T-helper 17 cell (primary cell): ENCODE data around the gene FUZ. TPM values are rescaled to one million over a fixed set of nuclear protein-coding genes. Genes with fewer than 3 reads are reported as not detected.

ENCODE experiments used
- ATAC-seq: fragments of 150-1000 bp; cut with Tn5 transposase; 2 replicates; pipeline ENCODE4 v1.10.0; 2021; ENCODE audit warnings: mild to moderate bottlenecking, moderate library complexity
- DNase-seq, 3 donors: peaks; one replicate each; pipeline versions ENCODE4 v3.0.0 to v3.0.0-alpha.2; 2020 to 2021
- H3K9me3 ChIP-seq: one replicate; pipeline ENCODE4 v1.7.0; 2013; ENCODE audit warnings: low read length, mild to moderate bottlenecking; ENCODE audit not compliant: control insufficient read depth, poor library complexity, severe bottlenecking
- H3K27ac Mint-ChIP-seq: one replicate; pipeline ENCODE4 v1.8.0; 2022; ENCODE audit warnings: mild to moderate bottlenecking, moderate library complexity, mixed read lengths
- H3K27me3 Mint-ChIP-seq: one replicate; pipeline ENCODE4 v1.8.0; 2022; ENCODE audit warnings: mixed read lengths
- H3K36me3 Mint-ChIP-seq: one replicate; pipeline ENCODE4 v1.8.0; 2022; ENCODE audit warnings: low read depth, mixed read lengths
- H3K4me1 Mint-ChIP-seq: one replicate; pipeline ENCODE4 v1.8.0; 2022; ENCODE audit warnings: mild to moderate bottlenecking, mixed read lengths
- H3K4me3 Mint-ChIP-seq: one replicate; pipeline ENCODE4 v1.8.0; 2022; ENCODE audit warnings: mild to moderate bottlenecking, moderate library complexity, mixed read lengths
- total RNA-seq, 4 donors: library from RNA in 2 of 4; stranded (reverse) in 2 of 4; gene quantifications; one replicate each; pipeline ENCODE4 v1.2.3 and lab custom pipeline; 2022 to 2026

Gene FUZ
- total RNA-seq, 2 donors from 2014 or later: 29.4 to 30.7 TPM

DNA sequence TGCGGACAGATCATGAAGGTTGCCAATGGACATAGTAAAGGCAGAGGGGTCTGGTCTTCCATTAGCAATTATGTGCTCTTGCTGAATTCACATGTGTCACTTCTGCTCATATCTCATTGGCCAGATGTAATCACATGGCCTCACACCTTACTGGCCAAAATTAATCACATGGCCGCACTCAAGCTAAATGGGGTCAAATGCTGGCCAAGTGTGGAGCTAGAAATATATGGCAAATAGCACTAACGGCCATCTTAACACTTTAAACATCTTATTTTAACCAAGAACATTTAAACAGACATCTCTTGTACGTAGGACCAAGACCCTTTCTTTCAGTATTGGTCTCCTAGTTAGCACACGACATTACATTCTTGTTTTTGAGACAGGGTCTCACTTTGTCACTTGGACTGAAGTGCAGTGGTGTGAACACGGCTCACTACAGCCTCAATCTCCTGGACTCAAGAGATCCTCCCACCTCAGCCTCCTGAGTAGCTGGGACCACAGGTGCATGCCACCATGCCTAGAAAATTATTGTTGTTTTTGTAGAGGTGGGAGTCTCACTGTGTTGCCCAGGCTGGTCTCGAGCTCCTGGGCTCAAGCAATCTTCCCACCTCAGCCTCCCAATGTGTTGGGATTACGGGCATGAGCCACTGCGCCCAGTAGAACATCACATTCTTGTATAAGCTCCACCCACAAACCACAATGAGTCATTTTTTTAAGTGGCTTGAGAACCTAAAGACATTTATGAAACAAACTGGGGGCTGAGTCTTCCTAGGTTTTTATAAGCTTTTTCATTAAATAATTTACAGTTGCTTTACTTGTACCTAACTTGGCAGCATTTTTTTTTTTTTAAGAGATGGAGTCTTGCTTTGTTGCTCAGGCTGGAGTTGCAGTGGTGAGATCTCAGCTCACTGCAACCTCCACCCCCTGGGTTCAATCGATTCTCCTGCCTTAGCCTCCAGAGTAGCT is 34.9 kb upstream of the FUZ start:
- no peaks in the 10 kb centered on the region for H3K9me3 ChIP-seq
- H3K27ac Mint-ChIP-seq: no peak overlapping the region
- peaks cover 16% of the 10 kb centered on the region for H3K4me1 Mint-ChIP-seq
- no peaks in the 10 kb centered on the region for H3K27me3 Mint-ChIP-seq
- ATAC-seq (no peak), DNase-seq (no peak)
- no peak overlapping the region for H3K4me3 Mint-ChIP-seq
- H3K36me3 Mint-ChIP-seq: no peaks in the 10 kb centered on the region

DNA sequence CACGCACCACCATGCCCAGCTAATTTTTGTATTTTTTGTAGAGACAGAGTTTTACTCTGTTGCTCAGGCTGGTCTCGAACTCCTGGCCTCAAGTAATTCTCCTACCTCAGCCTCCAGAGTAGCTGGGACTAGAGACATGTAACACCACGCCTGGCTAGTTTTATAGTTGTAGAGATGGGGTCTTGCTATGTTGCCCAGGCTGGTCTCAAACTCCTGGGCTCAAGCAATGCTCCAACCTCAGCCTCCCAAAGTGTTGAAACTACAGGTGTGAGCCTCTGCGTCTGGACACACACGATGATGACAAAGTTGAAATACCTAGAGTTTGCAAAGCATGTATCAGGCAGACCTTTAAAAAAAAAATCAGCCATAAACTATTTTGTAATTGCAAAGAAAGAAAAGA is 33.3 kb upstream of the FUZ start:
- Mint-ChIP-seq H3K27ac (no peak overlapping the region), H3K4me3 (no peak overlapping the region), H3K36me3 (no peaks in the 10 kb centered on the region)

DNA sequence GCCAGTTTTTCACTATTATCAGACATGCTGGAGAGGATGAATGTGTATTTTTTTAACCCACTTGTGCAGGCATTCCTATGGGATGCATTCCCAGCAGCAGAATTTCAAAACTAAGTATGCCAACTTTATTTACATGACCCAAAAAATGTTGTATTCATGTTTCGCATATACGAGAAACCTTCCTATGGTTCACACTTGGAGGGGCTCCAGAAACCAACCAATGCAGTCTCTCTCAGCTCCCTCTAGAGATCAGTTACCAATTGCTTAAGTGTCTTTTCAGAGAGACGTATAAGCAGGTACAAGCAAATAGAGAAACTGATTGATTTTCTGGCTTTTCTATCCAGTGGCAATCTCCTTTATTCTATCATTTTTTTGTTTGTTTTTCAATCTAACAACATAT is 32.3 kb upstream of the FUZ start:
- ATAC-seq: no peak
- Mint-ChIP-seq H3K4me1 (peaks cover 10% of the 10 kb centered on the region), H3K27ac (no peak overlapping the region), H3K36me3 (no peaks in the 10 kb centered on the region), H3K27me3 (no peaks in the 10 kb centered on the region), H3K4me3 (no peak overlapping the region)
- DNase-seq: no peak
- no peaks in the 10 kb centered on the region for H3K9me3 ChIP-seq

More for the DNA sequence above, 33.3 kb upstream of the FUZ start:
- ATAC-seq (no peak), DNase-seq (no peak)
- H3K27me3 Mint-ChIP-seq: no peaks in the 10 kb centered on the region
- no peaks in the 10 kb centered on the region for H3K9me3 ChIP-seq
- peaks cover 7% of the 10 kb centered on the region for H3K4me1 Mint-ChIP-seq

DNA sequence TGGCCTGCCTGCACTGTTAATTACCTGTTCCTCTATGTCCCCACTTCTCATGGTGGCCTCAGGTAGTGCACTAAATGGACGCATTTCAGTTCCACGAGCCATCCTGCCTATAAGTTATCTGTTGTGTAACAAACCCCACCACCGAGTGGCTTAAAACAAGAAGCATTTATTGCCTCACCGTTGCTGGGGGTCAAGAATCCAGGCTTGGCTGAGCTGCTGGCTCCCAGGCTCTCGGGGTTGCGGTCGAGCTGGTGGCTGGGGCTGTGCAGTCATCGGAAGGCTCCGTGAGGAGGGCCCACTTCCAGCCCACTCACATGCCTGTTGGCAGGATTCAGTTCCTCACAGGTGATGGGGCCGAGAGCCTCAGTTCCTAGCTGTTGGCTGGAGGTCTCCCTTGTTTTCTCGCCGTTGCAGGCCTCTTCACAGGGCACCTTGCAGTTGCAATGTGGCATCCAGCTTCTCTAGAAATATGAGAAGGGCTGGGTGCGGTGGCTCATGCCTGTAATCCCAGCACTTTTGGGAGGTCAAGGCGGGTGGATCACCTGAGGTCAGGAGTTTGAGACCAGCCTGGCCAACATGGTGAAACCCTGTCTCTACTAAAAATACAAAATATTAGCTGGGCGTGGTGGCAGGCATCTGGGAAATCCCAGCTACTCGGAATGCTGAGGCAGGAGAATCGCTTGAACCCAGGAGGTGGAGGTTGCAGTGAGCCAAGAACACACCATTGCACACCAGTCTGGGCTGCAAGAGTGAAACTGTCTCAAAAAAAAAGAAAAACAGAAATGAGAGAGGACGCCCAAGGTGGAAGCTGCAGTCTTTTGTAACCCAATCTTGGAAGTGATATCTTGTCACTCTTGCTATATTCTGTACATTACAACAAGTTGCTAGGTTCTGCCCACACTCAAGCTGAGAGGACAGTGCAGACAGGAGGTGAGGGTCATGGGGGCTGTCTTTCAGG is 31.3 kb upstream of the FUZ start:
- Mint-ChIP-seq H3K36me3 (no peaks in the 10 kb centered on the region), H3K4me3 (no peak overlapping the region), H3K4me1 (peaks cover 4% of the 10 kb centered on the region), H3K27me3 (no peaks in the 10 kb centered on the region), H3K27ac (no peak overlapping the region)
- no peak for ATAC-seq
- no peak for DNase-seq
- H3K9me3 ChIP-seq: no peaks in the 10 kb centered on the region

DNA sequence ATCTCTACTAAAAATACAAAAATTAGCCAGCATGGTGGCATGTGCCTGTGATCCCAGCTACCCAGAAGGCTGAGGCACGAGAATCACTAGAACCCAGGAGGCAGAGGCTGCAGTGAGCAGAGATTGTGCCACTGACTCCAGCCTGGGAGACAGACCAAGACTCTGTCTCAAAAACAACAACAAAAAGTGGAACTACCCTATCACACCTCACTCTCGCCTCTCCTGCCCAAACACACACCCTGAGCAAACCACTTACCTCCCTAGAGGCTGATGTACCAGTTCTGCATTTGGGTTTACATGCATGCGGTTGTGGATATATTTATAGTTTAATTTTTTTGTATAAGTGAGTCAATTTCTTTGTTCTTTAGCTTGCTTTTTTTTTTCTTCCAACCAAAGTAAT is 30.2 kb upstream of the FUZ start:
- H3K27ac Mint-ChIP-seq: no peak overlapping the region
- peak; percentile 70 for ATAC-seq
- no peaks in the 10 kb centered on the region for H3K9me3 ChIP-seq
- no peak for DNase-seq
- peaks cover 6% of the 10 kb centered on the region for H3K36me3 Mint-ChIP-seq
- H3K27me3 Mint-ChIP-seq: no peaks in the 10 kb centered on the region
- no peak overlapping the region for H3K4me3 Mint-ChIP-seq
- peaks cover 4% of the 10 kb centered on the region for H3K4me1 Mint-ChIP-seq

DNA sequence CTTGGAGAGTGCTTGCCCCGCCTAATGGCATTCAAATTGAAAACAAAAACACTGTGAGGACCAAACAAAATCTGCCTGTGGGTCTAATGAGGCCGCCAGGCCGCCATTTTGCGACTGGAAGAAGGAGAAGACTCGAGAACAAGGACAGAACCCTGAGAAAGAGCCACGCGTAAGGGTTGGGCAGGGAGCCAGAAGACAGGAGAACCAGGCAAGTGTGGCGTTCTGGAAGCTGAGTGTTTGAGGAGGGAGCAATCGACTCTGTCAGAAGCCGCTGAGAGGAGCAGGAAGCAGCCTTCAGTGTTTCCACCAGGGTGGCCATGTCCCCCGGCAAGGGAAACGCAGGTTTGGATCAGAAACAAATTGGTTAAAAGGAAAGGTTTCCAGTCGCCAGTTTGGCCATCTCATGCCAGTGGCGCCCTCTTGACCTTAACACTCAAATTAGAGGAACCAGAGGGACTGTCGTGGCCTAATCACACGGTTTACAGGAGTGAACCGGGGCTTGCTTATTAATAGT is 27.7 kb upstream of the FUZ start:
- DNase-seq (no peak), ATAC-seq (no peak)
- H3K36me3 Mint-ChIP-seq: peaks cover 9% of the 10 kb centered on the region
- no peaks in the 10 kb centered on the region for H3K9me3 ChIP-seq
- peak overlapping the region; percentile 24 for H3K27ac Mint-ChIP-seq
- H3K4me1 Mint-ChIP-seq: peaks cover 2% of the 10 kb centered on the region
- no peaks in the 10 kb centered on the region for H3K27me3 Mint-ChIP-seq
- no peak overlapping the region for H3K4me3 Mint-ChIP-seq

DNA sequence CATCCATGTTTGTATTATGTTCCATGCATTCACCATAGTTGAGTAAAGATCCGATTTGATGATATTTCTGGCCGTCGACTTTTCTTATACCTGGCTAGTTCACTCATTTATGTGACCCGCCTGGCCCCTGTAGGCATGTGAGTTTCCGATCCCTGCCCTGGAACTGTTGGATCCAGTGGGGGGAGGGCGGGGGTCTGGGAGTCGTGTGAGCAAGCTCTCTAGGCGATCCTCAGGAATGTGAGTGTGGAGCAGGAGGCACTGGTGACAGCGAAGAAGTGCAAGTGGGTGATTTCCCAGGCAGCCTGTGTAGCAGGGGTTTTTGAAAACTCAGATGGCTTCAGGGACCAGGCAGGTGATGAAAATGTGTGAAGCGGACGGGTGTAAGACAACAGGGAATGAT is 27.2 kb upstream of the FUZ start:
- Mint-ChIP-seq H3K4me1 (peaks cover 2% of the 10 kb centered on the region), H3K4me3 (no peak overlapping the region), H3K36me3 (peaks cover 9% of the 10 kb centered on the region), H3K27me3 (no peaks in the 10 kb centered on the region), H3K27ac (peak overlapping the region; percentile 8)
- ATAC-seq: no peak
- H3K9me3 ChIP-seq: no peaks in the 10 kb centered on the region
- no peak for DNase-seq

DNA sequence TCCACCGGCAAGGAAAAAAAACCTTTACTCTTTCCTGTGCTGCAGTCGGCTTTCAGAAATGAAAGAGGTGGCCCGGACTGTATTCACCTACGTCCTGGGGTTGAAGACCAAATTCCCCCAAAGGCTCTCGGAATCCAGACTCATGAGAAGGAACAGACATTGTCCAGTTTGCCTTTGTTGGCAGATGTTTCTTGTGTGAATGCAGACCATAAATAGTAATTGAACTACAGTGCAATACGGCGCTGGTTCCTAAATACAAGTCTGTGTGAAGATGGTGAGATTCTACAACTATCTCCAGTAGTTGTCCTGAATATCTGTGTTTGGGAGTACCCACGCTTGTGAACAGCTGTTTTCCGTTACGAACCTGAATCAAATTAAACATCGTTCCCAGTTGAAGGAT is 26.6 kb upstream of the FUZ start:
- no peaks in the 10 kb centered on the region for H3K27me3 Mint-ChIP-seq
- H3K36me3 Mint-ChIP-seq: peaks cover 13% of the 10 kb centered on the region
- no peak overlapping the region for H3K4me3 Mint-ChIP-seq
- peaks cover 3% of the 10 kb centered on the region for H3K4me1 Mint-ChIP-seq
- peak overlapping the region; percentile 8 for H3K27ac Mint-ChIP-seq
- ATAC-seq: no peak
- DNase-seq: no peak
- no peaks in the 10 kb centered on the region for H3K9me3 ChIP-seq

DNA sequence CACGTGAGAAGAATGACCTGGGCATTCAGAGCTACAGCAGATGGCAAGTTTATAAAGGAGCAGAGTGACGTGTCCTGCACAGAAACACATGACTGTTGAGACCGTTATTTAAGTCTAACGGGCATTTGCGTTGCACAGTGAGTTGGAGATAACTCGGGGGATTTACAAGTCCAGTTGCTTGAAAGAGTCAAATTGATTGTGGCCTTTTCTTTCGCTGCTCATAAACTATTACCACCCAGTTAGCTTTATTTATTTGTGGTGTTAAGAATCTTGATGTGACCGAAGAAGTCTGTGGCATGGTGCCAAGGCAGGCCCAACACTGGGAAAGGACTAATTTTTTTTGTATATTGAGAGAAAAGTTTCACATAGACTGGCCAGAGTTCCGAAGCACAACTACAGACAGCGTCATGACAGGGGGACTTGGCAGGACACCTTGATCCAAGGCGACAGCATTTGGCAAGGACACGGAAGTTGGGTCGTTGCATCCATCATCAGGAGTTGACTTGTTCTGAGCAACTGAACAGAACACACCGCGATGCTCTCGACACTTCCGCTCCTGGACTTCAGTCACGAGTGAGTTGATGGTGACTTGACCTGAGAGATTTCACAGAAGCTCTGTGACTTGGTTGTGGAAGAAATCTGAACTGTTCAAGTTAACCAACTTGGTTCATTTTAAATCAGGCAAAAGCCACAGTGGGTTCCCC is 25.9 kb upstream of the FUZ start:
- H3K36me3 Mint-ChIP-seq: peaks cover 14% of the 10 kb centered on the region
- peaks cover 4% of the 10 kb centered on the region for H3K4me1 Mint-ChIP-seq

DNA sequence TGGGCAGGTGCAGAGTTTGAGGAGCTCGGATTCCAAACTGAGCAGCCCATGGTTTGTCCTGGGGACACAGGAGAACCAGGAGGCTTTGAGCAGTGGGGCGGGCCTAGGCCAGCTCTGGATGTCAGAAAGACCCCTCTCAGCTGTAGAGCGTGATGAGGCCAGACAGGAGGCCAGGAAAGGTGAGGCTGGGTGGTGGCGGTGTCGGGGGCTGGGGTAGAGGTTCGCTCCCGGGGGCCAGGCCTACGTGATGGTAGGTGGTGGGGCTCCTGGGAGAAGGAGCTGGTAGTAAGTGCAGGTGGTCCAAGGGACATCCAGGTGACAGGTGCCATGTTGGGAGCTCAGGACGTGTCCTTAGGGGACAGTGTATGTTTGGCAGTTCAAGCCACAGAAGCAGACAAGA is 24.3 kb upstream of the FUZ start:
- H3K9me3 ChIP-seq: no peaks in the 10 kb centered on the region
- ATAC-seq (no peak), DNase-seq (no peak)
- no peaks in the 10 kb centered on the region for H3K27me3 Mint-ChIP-seq
- H3K4me3 Mint-ChIP-seq: no peak overlapping the region
- peaks cover 5% of the 10 kb centered on the region for H3K4me1 Mint-ChIP-seq
- peaks cover 14% of the 10 kb centered on the region for H3K36me3 Mint-ChIP-seq
- H3K27ac Mint-ChIP-seq: peak overlapping the region; percentile 85

More for the DNA sequence above, 25.9 kb upstream of the FUZ start:
- DNase-seq (no peak), ATAC-seq (no peak)
- H3K9me3 ChIP-seq: no peaks in the 10 kb centered on the region
- no peak overlapping the region for H3K27ac Mint-ChIP-seq
- H3K4me3 Mint-ChIP-seq: no peak overlapping the region
- no peaks in the 10 kb centered on the region for H3K27me3 Mint-ChIP-seq

DNA sequence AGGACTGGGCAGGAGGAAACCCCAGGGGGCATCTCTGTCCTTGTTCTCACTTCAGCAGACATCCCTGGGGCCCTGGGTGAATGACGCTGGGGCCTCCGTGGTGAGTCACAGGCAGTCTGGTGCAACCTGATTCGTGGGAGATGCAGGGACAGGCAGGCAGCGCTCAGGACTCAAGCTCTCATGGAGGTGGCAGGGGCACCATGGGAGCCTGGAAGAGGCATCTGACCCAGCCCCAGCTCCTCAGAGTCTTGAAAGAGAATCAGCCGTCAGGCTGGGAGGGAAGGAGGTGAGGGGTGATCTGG is 23.9 kb upstream of the FUZ start:
- H3K36me3 Mint-ChIP-seq: peaks cover 14% of the 10 kb centered on the region
- DNase-seq (no peak), ATAC-seq (no peak)
- H3K9me3 ChIP-seq: no peaks in the 10 kb centered on the region
- no peak overlapping the region for H3K4me3 Mint-ChIP-seq
- peak overlapping the region; percentile 85 for H3K27ac Mint-ChIP-seq
- H3K4me1 Mint-ChIP-seq: peaks cover 8% of the 10 kb centered on the region
- H3K27me3 Mint-ChIP-seq: no peaks in the 10 kb centered on the region

DNA sequence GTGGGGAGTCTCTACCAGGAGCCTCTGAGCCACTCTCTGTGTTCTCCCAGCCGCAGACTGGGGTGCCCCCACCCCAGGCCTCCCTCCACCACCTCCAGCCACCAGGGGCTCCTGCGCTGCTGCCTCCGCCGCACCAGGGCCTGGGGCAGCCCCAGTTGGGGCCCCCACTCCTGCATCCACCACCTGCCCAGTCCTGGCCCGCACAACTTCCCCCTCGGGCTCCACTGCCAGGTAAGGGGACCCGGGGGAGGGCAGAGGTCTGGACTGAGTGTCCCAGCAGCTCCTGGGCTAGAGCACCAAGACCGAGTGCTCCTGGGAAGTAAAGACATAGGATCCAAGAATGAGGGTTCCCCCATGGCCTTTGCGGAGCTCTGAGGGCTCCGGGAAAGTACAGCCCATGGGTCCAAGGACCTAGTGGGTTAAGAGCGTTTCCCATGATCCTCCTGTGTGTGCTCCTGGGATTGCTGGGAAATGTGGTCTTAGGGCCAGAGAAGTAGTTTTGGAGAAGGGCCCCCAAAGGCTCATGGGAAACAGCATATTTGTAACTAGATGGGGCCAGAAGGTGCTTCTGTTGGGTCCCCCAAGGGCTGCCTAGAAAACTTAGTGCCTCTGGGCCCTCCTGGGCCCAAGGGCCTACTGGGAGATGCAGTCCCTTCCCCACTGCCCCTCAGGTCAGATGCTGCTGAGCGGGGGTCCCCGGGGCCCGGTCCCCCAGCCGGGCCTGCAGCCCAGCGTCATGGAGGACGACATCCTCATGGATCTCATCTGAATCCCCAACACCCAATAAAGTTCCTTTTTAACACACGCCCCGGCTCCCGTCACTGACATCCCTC is 23.3 kb upstream of the FUZ start:
- Mint-ChIP-seq H3K4me3 (no peak overlapping the region), H3K27me3 (no peaks in the 10 kb centered on the region), H3K4me1 (peaks cover 10% of the 10 kb centered on the region), H3K36me3 (peaks cover 14% of the 10 kb centered on the region), H3K27ac (peak overlapping the region; percentile 85)
- DNase-seq: no peak
- H3K9me3 ChIP-seq: no peaks in the 10 kb centered on the region
- no peak for ATAC-seq
